Stimulated activated CD8-positive, alpha-beta memory T cell treated with anti-CD3 and anti-CD28 coated beads, Interleukin-12 subunit alpha, Interleukin-12 subunit beta, amount 100 ng/mL, for 4 hours (primary cell): Measurements from ENCODE around the gene CYP4A22.
"Not testable (repeated sequence)": the region's sequence is repeated elsewhere in the genome, so short reads cannot be mapped to it uniquely, and the experiment has no call there.

ENCODE experiments used
- DNase-seq: peaks from one replicate; pipeline ENCODE4 v3.0.0-alpha.2; 2020; ENCODE audit warnings: low read depth

The CYP4A22 gene

DNA sequence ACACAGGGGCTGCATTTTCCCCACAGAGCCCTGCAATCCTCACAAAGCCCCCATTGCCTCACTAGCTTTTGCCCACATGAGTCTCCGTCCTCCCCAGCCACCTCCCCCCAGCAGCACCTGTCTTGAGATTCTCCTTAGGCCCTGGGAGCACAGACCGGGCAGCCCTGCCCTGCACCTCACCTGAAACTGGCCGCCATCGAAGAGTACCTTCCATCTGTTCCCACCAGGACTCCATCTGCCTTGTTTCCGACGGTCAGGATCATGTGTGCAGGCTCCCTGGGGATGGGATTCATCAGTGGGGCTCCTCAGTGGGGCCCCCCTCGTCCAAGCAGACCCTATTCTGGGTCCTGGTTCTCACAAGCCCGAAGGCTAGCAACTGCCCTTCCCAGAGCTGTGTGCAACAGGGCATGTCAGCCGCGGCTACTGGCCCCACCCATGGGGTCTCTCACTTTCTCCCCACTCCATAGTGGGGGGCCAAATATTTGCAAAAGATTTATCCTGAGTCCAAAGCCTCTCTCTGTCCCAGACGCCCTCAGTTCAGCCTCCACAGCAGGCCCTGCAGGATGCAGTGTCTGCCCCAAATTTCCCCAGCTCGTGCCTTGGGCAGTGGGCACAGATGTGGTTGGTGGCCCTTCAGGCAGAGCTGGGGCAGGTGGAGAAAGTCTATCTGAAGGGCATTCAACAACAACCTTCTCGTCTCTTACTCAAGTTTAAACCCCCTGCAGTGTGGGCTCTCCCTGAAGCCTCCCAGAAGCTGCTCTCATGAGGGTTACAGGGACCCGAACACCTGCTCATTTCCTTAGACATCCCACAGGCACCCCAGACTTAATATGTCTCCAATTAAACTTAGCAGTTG lies 47.8 kb downstream of the CYP4A22 start:
- no peak for DNase-seq

DNA sequence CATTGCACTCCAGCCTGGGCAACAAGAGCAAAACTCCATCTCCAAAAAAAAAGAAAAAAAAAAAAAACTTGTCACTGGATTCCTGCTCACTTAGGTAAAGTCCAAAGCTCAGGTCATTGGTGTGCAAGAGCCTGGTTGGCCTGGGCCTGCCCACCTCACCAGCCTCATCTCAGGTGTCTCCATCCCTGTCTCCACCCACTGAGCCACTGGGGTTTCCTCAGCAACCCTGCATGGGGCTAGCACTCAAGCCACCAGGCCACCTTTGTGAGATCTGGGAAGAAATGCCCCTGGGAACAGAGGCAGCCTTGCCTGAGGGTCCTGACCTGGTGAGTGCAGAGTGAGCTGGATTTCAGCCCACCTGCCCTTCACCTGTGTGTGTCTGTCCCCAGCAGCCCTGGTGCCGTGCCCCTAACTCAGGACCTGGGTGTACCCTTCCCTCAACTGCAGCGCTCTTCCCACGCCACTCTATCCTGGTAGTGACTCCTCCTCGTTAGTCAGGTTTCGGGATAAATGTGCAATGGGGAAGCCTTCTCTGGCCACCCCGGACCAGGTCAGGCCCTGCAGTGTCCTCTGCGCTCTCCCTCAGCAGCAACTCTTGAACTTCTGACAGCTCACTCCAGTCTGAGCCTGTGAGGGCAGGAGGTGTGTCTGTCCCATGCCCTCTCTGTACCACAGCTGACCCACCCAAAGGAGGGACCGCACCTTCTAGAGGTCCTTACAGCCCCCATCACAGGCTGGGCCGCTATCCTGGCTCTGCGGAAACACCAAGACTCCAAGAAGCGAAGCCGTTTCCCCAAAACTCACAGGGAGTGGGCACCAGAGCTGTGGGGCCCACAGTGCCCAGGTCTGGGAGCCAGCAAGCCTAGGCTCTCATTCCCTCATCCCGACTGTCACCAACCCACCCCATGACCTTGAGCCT lies 49.3 kb downstream of the CYP4A22 start:
- no peak for DNase-seq

DNA sequence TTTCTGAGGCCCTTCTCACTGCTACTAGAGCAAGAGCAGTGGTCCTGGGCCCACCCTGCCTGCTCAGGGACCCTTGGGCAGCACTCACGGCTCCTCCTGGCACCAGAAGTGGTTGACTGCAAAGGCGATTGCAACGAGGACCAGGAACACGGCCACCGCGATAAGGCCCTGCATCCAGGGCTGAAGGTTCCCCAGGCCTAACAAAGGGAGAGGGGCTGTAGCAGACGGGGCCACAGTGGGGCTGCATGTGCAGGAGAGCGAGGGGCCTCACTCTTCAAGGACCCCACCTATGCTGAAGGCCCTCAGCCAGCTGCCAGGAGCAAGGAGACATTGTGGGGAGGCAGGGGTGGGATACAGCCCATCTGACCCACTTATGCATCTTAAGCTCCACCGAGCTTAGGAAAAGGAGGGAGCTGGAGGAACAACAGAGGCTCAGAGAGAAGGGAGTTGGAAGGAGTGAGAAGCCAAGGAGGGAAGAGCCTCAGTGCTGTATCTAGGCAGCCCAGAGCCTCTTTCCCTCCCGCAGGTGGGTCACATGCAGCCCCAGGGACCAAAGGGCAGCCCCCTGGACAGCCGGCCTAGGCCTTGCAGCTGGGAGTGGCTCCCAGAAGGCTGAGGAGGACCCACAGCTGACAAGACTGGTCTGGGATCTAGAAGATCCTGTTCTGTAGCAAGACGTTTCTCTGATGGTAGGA lies 50.1 kb downstream of the CYP4A22 start:
- no peak for DNase-seq

DNA sequence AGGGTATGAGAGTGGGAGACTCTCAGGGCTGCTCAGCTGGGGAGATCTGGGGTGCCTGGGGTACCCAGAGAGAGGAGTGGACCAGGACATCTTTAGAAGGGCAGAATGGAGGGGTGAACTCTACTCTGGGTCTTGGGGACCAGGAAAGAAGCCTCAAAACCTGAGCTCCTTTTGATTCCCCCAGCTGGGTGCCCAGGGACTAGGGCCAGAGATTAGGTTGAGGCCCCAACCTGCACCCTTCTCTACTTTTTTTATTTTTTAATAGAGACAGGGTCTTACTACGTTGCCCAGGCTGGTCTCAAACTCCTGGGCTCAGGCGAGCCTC lies 50.6 kb downstream of the CYP4A22 start:
- no peak for DNase-seq

DNA sequence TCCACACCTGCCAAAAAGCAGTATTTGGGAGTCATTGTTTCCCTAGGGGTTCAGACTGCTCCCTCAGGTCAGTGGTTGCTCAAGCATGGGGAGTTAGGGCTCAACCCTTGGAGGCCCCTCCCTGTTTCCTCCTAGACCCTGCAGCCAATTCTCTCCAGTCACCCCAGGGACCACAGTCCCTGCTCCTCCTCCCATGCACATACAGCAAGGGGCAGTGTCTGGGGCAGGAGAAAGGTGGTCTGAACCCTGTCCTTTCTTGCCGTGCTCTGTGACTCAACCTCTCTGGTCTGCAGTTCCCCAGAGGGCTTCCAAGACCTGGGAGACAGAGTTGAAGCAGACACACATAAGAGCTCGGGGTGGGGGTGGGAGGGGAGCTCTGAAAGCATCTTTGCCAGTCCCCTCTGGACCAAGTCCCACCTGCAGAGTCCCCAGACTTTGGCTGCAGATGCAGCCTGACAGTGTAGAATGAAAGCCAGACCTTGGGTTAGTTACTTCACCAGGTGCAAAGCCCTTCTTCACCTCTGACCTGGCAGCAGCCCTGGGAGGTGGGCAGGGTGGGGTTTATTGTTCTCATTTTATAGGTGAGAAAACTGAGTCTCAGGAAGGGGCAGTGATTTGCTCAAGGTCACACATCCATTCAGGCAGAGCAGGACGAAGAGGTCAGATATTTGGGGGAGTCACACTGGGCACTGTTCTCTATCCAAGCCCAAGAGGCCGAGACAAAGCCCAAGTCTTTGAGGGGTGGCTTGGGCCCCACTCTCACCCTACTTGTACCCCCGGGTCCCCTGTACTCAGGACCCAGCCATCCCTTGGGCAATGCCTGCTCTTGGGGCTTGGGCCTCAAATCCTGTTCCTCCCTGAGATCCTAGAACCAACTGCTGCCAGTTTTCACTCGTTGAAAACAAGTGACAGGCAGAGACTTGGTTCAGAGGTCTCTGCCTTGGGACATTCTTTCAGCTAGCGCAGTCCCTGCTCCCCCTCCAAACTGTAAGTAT lies 51.8 kb downstream of the CYP4A22 start:
- no peak for DNase-seq

DNA sequence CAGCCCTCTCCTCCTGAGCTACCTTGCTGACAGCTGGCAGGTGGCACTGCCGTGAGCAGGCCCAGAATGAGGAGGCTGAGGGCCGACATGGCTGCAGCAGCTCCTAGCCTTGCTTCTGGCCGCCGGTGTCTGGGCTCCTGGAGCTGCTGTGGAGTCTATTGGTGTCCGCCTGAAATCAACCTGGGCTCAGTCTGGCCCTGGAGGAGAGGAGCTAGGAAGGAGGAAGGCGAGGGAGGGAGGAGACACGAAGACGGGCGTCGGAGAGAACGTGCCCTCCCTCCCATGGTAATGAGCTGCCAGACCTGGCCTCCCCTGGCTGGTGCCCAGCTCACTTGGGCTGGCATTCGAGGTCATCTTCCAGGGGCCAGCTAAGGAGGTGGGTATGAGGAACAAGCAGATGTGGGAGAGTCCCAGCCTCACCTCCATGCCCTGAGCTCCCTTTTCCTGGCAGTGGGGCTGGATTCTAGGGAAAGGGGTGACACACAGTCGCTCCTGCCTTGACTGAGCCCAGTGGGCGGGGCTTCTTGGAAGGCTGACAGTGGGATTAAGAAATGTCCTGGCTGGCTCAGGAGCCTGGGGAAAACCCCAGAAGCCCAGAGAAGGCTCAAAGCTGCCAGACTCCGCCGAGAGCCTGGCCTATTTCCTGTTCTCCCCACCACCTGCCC lies 52.7 kb downstream of the CYP4A22 start, which contains the start of gene PDZK1IP1:
PDZK1IP1 (minus strand) TSS at position 193 of the 665 bp plus-strand sequence; CDS start at position 89, 104 bp downstream.
- DNase-seq, result no peak

DNA sequence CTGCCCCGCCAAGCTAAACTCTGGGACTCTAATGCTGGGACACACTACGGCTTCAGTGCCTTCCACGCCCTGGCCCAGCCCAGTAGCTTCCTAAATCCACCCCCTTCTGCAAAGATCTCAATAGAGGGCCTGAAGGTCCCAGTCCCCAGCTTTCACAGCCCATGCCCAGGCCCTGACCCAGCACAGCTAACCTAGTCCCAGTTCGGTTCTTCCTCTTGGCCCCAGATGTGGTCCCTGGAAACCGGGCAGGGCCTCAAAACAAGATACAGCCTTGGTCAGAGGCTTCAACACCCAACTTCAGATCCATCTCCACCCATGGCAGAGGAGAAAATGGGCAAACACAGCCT lies 53.2 kb downstream of the CYP4A22 start:
- DNase-seq, result no peak

DNA sequence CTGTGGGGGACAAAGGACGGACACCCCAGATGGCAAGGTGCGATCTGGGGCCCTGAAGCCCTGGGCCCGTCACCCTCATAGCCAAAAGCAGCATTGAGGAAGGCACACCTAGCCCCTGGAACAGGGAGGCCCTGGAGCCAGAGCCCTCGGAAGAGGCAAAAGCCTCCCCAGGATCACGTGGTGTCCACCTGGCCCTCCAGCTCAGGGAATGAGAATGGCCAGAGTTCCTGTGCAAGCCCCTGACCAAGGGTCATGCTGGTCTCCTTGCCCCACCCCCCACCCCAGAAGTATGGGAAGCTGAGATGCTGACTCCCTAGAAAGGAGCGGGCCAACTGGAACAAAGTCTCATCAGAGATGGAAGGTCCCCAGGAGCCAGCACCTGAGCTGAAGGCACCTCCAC lies 53.6 kb downstream of the CYP4A22 start:
- DNase-seq, result no peak

DNA sequence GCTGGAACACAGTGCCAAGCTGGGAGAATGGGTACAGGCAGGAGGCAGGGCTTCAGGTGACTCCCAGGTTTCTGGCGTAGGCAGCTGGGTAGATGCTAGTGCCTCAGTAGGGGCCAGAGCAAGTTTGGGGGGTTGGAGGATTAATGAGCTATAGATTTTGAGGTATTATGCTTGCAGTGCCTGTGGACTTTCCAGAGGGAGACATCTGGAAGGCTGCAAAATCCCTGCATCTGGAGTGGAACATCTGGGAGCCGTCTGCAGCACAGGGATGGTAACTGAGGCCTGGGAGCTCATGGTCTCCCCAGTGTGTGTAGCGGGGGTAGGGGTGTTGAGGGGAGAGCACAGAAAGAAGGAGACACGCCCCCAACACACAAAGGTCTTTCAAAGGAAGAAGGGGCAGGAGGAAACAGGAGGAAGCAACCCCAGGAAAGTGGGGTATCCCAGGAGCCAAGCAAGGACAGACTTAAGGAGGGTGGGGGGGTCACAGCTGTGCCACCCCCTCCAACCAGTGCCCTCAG lies 54.8 kb downstream of the CYP4A22 start:
- DNase-seq, result no peak

DNA sequence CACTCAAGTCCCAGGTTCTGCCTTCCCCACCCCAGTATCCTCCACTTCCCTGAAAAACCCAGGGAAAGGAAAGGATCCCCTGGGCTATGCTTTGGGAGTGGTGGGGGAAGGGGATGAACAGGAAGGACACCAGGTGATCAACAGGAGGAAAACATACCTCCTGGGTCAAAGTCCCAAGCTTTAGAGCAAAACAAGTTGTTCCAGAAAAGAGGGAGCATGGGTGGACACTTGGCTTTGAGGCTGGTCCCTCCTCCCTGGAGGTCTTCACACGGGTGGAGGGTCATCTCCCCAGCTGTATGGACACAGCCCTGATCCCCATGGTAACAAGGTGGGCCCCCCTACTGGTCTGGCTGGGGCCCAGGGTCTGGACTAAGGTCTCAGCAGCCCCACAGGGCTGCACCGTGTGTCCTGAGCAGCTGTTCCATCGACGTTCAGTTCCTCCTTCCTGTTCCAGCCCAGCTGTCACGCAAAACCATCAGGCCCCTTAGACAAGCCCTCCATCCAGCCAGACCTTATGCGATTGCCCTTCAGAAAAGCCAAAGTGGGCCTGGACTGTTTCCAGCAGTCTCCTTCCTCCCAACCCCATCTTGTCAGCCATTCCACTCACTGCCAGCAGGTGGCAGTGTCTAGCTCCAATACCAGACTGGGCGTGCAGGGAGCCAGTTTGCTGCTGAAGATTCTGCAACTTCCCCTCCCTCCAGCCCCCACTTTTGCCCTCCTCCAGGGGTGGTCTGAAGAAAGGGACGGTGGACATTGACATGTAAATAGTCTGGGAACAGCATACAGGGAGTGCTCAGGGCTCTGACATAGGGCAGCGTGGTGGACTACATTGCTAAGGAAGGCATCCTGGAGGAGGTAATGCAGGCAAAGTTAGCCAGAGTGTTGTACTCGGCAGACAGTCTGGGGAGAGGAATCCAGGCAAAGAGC lies 55.5 kb downstream of the CYP4A22 start:
- peak; percentile 30 for DNase-seq

DNA sequence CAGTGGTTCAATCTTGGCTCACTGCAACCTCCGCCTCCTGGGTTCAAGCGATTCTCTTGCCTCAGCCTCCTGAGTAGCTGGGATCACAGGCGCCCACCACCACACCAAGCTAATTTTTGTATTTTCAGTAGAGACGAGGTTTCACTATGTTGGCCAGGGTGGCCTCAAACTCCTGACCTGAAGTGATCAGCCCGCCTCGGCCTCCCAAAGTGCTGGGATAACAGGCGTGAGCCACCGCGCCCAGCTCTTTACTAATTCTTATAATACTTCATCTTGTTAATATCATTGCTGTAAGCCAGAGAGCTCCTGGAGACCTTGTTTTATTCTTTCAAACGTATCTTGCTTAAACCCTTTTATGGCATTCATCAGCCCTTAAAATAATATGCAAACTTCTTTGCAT lies 56.3 kb downstream of the CYP4A22 start:
- not testable (repeated sequence) for DNase-seq

DNA sequence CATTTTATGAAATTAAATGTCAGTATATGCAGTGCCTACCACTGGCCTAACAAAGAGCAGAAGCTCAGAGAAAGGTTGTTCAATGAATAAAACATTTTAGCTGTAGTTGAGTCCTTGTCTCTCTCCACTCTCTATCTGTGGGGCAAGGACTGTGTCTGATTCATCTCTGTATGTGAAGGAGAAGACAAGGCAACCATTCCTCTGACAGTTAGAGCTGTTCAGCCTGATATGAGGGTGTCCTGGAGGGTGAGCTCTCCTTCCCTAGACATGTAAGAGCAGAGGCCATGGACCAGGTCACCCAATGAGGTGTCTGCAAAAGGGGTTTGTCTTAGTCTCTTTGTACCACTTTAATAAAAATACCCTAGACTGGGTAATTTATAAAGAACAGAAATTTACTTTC lies 57.1 kb downstream of the CYP4A22 start:
- DNase-seq, result no peak

DNA sequence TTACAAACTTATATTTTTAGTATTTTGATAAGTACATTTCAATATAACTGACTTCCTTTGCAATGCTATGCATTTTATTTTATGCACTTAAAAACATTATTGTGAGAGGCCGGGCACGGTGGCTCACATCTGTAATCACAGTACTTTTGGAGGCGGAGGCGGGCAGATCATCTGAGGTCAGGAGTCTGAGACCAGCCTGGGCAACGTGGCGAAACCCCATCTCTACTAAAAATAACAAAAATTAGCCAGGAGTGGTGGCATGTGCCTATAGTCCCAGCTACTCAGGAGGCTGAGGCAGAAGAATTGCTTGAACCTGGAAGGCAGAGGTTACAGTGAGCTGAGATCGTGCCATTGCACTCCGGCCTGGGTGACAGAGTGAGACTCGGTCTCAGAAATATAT lies 58.7 kb downstream of the CYP4A22 start:
- not testable (repeated sequence) for DNase-seq

DNA sequence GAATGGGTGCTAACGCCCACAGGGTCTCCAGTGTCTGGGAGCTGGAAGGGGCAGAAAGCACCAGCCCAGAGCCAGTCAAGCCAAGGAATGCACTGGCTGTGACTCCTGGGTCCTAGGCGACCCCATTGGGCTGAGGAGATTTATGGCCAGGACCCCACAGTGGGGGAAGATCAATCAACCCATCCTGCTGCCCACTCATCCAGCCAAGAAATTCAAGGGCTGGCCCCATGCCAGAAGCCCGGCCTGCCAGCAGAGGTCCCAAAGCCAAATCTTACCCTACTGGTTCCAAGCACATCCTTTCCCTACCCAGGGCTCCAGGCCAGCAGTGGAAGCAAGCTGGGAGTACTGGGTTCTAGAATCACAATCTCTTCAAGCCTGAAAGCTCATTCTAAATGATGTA lies 59.4 kb downstream of the CYP4A22 start:
- DNase-seq, result no peak

DNA sequence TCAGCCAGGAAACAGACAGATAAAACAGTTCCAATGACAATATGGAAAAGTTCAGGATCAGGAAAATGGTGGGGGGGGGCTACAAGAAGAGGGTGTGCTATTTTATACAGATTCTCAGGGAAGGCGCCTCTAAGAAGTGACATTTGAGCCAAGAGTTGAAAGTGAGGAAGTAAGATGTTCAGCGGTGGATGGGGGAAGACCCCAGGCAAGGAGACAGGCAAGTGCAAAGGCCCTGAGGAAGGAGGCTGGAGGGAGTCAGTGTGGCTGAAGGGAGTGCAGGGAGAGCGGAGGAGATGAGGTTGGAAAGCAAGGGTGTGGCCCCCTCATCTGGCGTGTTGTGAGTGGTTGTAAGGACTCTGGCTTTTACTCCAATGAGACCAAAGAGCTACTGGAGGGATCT lies 61.0 kb downstream of the CYP4A22 start:
- no peak for DNase-seq
